ENCODE data around the gene TTYH3. TPM values are rescaled to one million over a fixed set of nuclear protein-coding genes. Genes with fewer than 3 reads are reported as not detected.

Gene TTYH3
- total RNA-seq, 2 donors from 2014 or later: 11.2 to 32.0 TPM

DNA sequence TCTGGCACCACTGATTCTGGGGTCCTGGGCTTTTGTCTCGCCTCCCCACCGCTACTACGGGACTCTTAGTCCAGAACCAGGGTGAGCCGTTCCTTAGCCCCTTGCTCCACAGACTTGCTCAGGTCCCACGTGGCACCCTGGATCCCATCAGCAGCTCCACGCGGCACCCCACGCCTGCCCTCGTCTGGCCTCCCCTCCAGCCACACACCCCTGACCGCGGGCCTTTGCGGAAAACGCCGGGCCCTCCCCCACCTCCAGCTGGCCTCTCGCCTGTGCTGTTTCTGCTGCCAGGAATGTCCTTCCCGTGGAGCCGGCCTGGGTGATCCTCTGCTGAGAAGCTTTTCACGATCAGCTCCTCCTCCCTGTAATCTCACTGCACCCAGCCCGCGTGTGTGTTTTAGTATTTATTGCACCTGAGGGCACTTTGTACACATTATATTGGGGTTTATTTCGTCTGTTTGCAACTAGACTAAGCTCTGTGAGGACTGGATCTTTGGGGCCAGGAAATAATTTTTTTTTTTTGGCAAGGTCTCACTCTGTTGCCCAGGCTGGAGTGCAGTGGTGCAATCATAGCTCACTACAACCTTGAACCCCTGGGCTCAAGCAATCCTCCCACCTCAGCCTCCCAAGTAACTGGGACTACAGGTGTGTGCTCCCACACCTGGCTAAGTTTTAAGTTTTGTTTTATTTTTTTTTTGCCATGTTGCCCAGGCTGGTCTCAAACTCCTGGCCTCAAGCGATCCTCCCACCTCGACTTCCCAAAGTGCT is 10.5 kb upstream of the TTYH3 start:
- no peaks in the 10 kb centered on the region for H3K9me3 ChIP-seq
- H3K27ac ChIP-seq: peak overlapping the region in 1 of 4 donors; percentile 12
- no peaks in the 10 kb centered on the region for H3K27me3 ChIP-seq
- TF ChIP-seq, protein P1, sequence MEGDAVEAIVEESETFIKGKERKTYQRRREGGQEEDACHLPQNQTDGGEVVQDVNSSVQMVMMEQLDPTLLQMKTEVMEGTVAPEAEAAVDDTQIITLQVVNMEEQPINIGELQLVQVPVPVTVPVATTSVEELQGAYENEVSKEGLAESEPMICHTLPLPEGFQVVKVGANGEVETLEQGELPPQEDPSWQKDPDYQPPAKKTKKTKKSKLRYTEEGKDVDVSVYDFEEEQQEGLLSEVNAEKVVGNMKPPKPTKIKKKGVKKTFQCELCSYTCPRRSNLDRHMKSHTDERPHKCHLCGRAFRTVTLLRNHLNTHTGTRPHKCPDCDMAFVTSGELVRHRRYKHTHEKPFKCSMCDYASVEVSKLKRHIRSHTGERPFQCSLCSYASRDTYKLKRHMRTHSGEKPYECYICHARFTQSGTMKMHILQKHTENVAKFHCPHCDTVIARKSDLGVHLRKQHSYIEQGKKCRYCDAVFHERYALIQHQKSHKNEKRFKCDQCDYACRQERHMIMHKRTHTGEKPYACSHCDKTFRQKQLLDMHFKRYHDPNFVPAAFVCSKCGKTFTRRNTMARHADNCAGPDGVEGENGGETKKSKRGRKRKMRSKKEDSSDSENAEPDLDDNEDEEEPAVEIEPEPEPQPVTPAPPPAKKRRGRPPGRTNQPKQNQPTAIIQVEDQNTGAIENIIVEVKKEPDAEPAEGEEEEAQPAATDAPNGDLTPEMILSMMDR (IDR thresholded peaks at IDR 0.05): no peak
- no peak for TF ChIP-seq POLR2A (IDR thresholded peaks at IDR 0.05)
- peak; percentile 60 for ATAC-seq
- H3K36me3 ChIP-seq (replicated peaks in 1 of 2; ENCODE audit: insufficient read depth in 1 of 2, low read depth in 2 of 2): no peaks in the 10 kb centered on the region
- H3K4me3 ChIP-seq: no peak overlapping the region
- H3K4me1 ChIP-seq: peaks cover 21% of the 10 kb centered on the region
- peak in 3 of 4 donors; percentile 45 to 59 (median 52) for DNase-seq
- intact Hi-C loops (cut with DNase I): no loop called here
- WGBS, 2 donors: 36 to 42% methylated on average over 23 of the region's 23 CpGs

GRCh38 chr7:2621948-2622640 is 9.7 kb upstream of the TTYH3 start:
- Histone ChIP-seq H3K27ac (no peak overlapping the region), H3K4me1 (peaks cover 21% of the 10 kb centered on the region), H3K27me3 (no peaks in the 10 kb centered on the region), H3K36me3 (replicated peaks in 1 of 2; ENCODE audit: insufficient read depth in 1 of 2, low read depth in 2 of 2) (no peaks in the 10 kb centered on the region), H3K9me3 (no peaks in the 10 kb centered on the region), H3K4me3 (no peak overlapping the region)
- TF ChIP-seq POLR2A (IDR thresholded peaks at IDR 0.05): no peak
- TF ChIP-seq, protein P1 (IDR thresholded peaks at IDR 0.05): no peak
- no peak for DNase-seq
- WGBS, 2 donors: 59 to 76% methylated on average over 9 to 12 of the region's 12 CpGs
- ATAC-seq: no peak
- intact Hi-C loops (cut with DNase I): no loop called here

DNA sequence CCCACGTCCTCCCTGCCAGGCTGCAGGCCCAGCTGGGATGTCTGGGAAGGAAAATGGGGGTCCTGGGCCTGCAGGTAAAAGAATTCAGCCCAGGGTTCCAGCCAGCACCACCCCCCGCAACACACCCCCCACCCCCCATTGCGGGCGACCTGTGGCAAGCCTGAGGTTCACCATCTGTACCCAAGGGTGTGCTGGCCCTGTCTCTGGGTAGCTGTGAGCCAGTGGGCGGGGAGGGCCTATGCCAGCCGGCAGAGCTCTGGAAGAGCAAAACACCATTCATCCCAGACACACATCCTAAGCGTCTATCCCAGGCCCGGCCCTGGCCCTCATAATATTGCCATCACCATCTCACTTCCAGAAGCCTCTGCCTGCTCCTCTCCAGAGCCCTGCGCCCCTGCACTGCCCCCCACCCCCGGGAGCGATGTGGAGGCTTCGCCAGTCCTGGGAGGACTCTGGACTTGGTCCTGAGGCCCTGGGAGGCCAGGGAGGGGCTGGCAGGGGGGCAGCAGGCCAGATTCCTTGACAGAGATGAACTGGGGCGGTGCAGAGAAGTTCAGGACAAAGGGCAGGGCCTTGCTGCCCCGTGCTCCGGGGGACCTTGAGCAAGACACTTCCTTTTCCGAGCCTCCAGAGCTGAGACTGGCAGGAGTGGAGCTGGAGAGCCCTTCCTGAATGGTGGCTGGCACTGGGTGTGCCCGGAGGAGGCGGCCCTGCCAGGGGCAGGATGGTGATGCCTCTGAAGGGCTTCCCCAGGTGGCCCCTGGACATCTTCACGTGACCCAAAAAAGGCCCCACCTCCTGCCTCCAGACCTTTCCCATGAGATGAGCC is 8.7 kb upstream of the TTYH3 start:
- Histone ChIP-seq H3K27me3 (no peaks in the 10 kb centered on the region), H3K4me3 (no peak overlapping the region), H3K36me3 (replicated peaks in 1 of 2; ENCODE audit: insufficient read depth in 1 of 2, low read depth in 2 of 2) (no peaks in the 10 kb centered on the region), H3K9me3 (no peaks in the 10 kb centered on the region), H3K4me1 (peaks cover 21% of the 10 kb centered on the region), H3K27ac (no peak overlapping the region)
- intact Hi-C loops (cut with DNase I): no loop called here
- 45 to 54% methylated on average over 8 to 18 of the region's 19 CpGs for WGBS, 2 donors
- ATAC-seq (peak; percentile 30), DNase-seq (no peak)
- no peak for TF ChIP-seq POLR2A (IDR thresholded peaks at IDR 0.05)
- TF ChIP-seq, protein P1 (IDR thresholded peaks at IDR 0.05): no peak

DNA sequence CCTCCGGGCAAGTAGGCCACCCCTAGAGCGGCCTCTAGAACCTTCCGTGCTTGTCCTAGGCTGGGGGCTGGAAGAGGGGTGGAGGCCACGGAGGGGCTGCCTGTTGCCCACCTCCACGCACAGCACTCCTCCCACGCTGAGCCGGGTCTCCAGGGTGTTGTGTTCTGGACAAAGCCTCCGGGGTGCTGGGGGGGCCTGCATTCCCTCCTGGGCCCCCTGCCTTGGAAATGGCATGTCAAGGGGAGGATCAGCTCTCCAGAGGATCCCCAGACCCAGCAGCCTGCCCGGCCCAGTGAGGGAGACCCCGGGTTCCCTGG is 8.1 kb upstream of the TTYH3 start:
- Histone ChIP-seq H3K4me3 (no peak overlapping the region), H3K9me3 (no peaks in the 10 kb centered on the region), H3K27ac (no peak overlapping the region), H3K4me1 (peaks cover 21% of the 10 kb centered on the region), H3K27me3 (no peaks in the 10 kb centered on the region), H3K36me3 (replicated peaks in 1 of 2; ENCODE audit: insufficient read depth in 1 of 2, low read depth in 2 of 2) (no peaks in the 10 kb centered on the region)
- no peak for TF ChIP-seq POLR2A (IDR thresholded peaks at IDR 0.05)
- TF ChIP-seq, protein P1 (IDR thresholded peaks at IDR 0.05): no peak
- DNase-seq: no peak
- intact Hi-C loops (cut with DNase I): no loop called here
- ATAC-seq: no peak
- 81% methylated on average over 6 to 10 of the region's 10 CpGs for WGBS, 2 donors
